Ishikawa (cell line): ENCODE results near the gene GABPB1.

ENCODE experiments used
- CEBPB ChIP-seq: IDR thresholded peaks from 2 replicates; pipeline ENCODE4 v1.6.1; 2012
- CREB1 ChIP-seq: IDR thresholded peaks from 2 replicates; pipeline ENCODE4 v1.6.1; 2012; ENCODE audit warnings: low read depth
- EGR1 ChIP-seq: IDR thresholded peaks from 2 replicates; pipeline ENCODE4 v1.6.1; 2012
- EP300 ChIP-seq: IDR thresholded peaks from 2 replicates; pipeline ENCODE4 v1.6.1; 2012; ENCODE audit warnings: borderline replicate concordance
- FOXM1 ChIP-seq: IDR thresholded peaks from 2 replicates; pipeline ENCODE4 v1.6.1; 2012; ENCODE audit warnings: low read depth, borderline replicate concordance
- MAX ChIP-seq: IDR thresholded peaks from 2 replicates; pipeline ENCODE4 v1.6.1; 2012
- NFIC ChIP-seq: IDR thresholded peaks from 2 replicates; pipeline ENCODE4 v1.6.1; 2012
- RAD21 ChIP-seq: IDR thresholded peaks from 2 replicates; pipeline ENCODE4 v1.6.1; 2012; ENCODE audit warnings: low read depth
- REST ChIP-seq: IDR thresholded peaks from 2 replicates; pipeline ENCODE4 v1.6.1; 2012; ENCODE audit warnings: low read depth, mild to moderate bottlenecking
- TAF1 ChIP-seq: IDR thresholded peaks from 2 replicates; pipeline ENCODE4 v1.6.1; 2012; ENCODE audit warnings: low read depth, mild to moderate bottlenecking
- TCF12 ChIP-seq: IDR thresholded peaks from 2 replicates; pipeline ENCODE4 v1.6.1; 2012; ENCODE audit warnings: low read depth
- TEAD4 ChIP-seq: IDR thresholded peaks from 2 replicates; pipeline ENCODE4 v1.6.1; 2012
- USF1 ChIP-seq: IDR thresholded peaks from 2 replicates; pipeline ENCODE4 v1.6.1; 2012
- YY1 ChIP-seq: IDR thresholded peaks from 2 replicates; pipeline ENCODE4 v1.6.1; 2012; ENCODE audit warnings: low read depth
- ZBTB7A ChIP-seq: IDR thresholded peaks from 2 replicates; pipeline ENCODE4 v1.6.1; 2012; ENCODE audit warnings: low read depth

GABPB1 gene

GRCh38 chr15:50251638-50252182 lies 103.3 kb downstream of the GABPB1 start:
- no peak for TF ChIP-seq YY1
- no peak for TF ChIP-seq EGR1
- TF ChIP-seq EP300 = no peak
- TF ChIP-seq TEAD4 = no peak
- TF ChIP-seq REST = no peak
- TF ChIP-seq TCF12 = no peak
- TF ChIP-seq NFIC = no peak
- no peak for TF ChIP-seq TAF1
- no peak for TF ChIP-seq ZBTB7A
- TF ChIP-seq FOXM1 = no peak
- no peak for TF ChIP-seq CEBPB

- TF ChIP-seq MAX (no peak), YY1 (no peak), TAF1 (no peak), CEBPB (no peak), USF1 (no peak), ZBTB7A (no peak), EGR1 (no peak), CREB1 (no peak), EP300 (no peak), NFIC (no peak)
Measured at GRCh38 chr15:50250760-50251394, 104.1 kb downstream of the GABPB1 start.

GRCh38 chr15:50249704-50250103 lies 105.3 kb downstream of the GABPB1 start:
- no peak for TF ChIP-seq FOXM1
- TF ChIP-seq RAD21 = no peak
- TF ChIP-seq ZBTB7A = no peak

- TF ChIP-seq USF1 = no peak
- TF ChIP-seq TAF1 = no peak
- no peak for TF ChIP-seq NFIC
Measured at GRCh38 chr15:50248994-50249582, 105.9 kb downstream of the GABPB1 start.

- TF ChIP-seq MAX = no peak
- TF ChIP-seq TCF12 = no peak
- no peak for TF ChIP-seq CREB1
- TF ChIP-seq EP300 = no peak
- TF ChIP-seq REST = no peak
Measured at GRCh38 chr15:50247819-50248655, 107.0 kb downstream of the GABPB1 start.

GRCh38 chr15:50246631-50247030 lies 108.4 kb downstream of the GABPB1 start:
- TF ChIP-seq CREB1 = no peak
- no peak for TF ChIP-seq EP300
- no peak for TF ChIP-seq TCF12
- TF ChIP-seq RAD21 = no peak
- TF ChIP-seq TAF1 = no peak
- TF ChIP-seq YY1 = no peak
- TF ChIP-seq REST = no peak
- TF ChIP-seq CEBPB = no peak
- no peak for TF ChIP-seq USF1
- TF ChIP-seq EGR1 = no peak
- TF ChIP-seq TEAD4 = no peak
- no peak for TF ChIP-seq MAX
- no peak for TF ChIP-seq ZBTB7A
